GM18909 (cell line): ENCODE data around the gene MCM3.
A peak's percentile ranks its signal among the peaks of the same experiment; 100 is the strongest.

Experiments used
- ATAC-seq: cut with Tn5 transposase; IDR thresholded peaks from one replicate; pipeline ENCODE4 v1.9.1; 2021; ENCODE audit warnings: mild to moderate bottlenecking; ENCODE audit not compliant: unreplicated experiment, poor library complexity

MCM3 gene

GRCh38 chr6:52284460-52285176, at the start of gene MCM3:
Gene MCM3, minus strand, starts transcription at chr6:52284742. Its CDS starts 68 bp downstream, at chr6:52284674.
- ATAC-seq = peak; percentile 98

GRCh38 chr6:52333840-52334200, 49.3 kb upstream of the MCM3 start:
- ATAC-seq = no peak

GRCh38 chr6:52331793-52332457, 47.4 kb upstream of the MCM3 start:
- ATAC-seq = no peak

GRCh38 chr6:52330470-52330869, 45.9 kb upstream of the MCM3 start:
- no peak for ATAC-seq

- ATAC-seq = no peak
Measured at GRCh38 chr6:52328729-52329128, 44.2 kb upstream of the MCM3 start.

GRCh38 chr6:52328303-52328662, 43.7 kb upstream of the MCM3 start:
- ATAC-seq = no peak

GRCh38 chr6:52326540-52327364, 42.2 kb upstream of the MCM3 start:
- ATAC-seq = no peak

- ATAC-seq = no peak
Measured at GRCh38 chr6:52325695-52326471, 41.3 kb upstream of the MCM3 start.

GRCh38 chr6:52324189-52324588, 39.6 kb upstream of the MCM3 start:
- no peak for ATAC-seq

GRCh38 chr6:52317841-52318581, 33.5 kb upstream of the MCM3 start:
- peak; percentile 100 for ATAC-seq

GRCh38 chr6:52317211-52317610, 32.7 kb upstream of the MCM3 start:
- ATAC-seq = no peak

- no peak for ATAC-seq
Measured at GRCh38 chr6:52314752-52315151, 30.2 kb upstream of the MCM3 start.

GRCh38 chr6:52312461-52312860, 27.9 kb upstream of the MCM3 start:
- ATAC-seq = no peak

- no peak for ATAC-seq
Measured at GRCh38 chr6:52310932-52311331, 26.4 kb upstream of the MCM3 start.

- ATAC-seq = peak; percentile 30
Measured at GRCh38 chr6:52307900-52308372, 23.4 kb upstream of the MCM3 start.

GRCh38 chr6:52306972-52307870, 22.7 kb upstream of the MCM3 start:
- peak; percentile 2 for ATAC-seq

GRCh38 chr6:52305948-52306767, 21.6 kb upstream of the MCM3 start:
- peak; percentile 75 for ATAC-seq

GRCh38 chr6:52305411-52305810, 20.9 kb upstream of the MCM3 start:
- ATAC-seq = peak; percentile 22
